ENCODE data around the gene GPI.
"Not testable (repeated sequence)": the region's sequence is repeated elsewhere in the genome, so short reads cannot be mapped to it uniquely, and the experiment has no call there.

GPI gene

DNA sequence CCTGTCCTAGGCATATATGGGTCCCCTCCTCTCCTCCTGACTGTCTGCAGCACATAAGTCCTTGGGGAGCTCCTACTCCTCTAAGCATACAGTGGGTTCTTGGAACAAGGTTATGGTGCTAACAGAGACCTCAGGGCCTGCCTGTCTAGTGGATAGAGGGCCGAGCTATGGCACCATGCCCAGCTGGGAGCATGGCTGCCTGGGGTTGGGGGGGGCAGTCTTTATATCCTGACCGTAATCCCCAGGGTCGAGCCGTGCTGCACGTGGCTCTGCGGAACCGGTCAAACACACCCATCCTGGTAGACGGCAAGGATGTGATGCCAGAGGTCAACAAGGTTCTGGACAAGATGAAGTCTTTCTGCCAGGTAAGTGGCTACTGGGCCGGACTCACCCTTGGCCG lies 3.3 kb downstream of the GPI start:
- DNase-seq = no peak

DNA sequence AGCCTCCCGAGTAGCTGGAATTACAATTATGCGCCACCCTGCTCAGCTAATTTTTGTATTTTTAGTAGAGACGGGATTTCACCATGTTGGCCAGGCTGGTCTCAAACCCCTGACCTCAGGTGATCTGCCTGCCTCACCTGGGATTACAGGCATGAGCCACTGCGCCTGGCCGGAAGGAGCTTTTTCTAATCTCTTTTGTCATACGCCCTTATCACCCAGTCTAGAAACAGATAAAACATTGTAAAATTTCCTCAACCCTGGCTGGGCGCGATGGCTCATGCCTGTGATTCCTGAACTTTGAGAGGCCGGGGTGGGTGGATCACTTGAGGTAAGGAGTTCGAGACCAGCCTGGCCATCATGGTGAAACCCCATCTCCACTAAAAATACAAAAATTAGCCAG lies 4.2 kb downstream of the GPI start:
- DNase-seq = not testable (repeated sequence)

- no peak for DNase-seq
Measured at GRCh38 chr19:34370117-34370516, 5.1 kb downstream of the GPI start.

DNA sequence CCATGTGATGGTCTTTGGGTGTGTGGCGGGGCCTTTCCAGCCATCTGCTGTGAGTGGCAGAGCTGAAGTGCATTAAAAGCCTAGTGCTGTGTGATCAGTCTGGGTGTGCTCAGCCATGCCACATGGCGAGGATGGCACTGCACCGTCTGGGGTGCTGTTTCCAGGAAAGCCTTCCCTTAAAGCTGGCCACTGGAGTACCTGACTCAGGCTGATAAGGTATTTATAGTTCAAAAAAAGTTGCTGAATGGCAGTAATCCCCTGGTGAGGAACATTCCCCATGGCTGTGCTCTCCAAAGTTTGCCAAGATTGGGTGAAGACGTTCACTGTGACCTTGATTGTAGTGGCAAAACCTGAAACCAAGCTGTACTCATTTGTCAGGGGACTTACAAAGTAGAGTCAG lies 6.0 kb downstream of the GPI start:
- no peak for DNase-seq

GRCh38 chr19:34373601-34374288 lies 8.7 kb downstream of the GPI start:
- DNase-seq = no peak

DNA sequence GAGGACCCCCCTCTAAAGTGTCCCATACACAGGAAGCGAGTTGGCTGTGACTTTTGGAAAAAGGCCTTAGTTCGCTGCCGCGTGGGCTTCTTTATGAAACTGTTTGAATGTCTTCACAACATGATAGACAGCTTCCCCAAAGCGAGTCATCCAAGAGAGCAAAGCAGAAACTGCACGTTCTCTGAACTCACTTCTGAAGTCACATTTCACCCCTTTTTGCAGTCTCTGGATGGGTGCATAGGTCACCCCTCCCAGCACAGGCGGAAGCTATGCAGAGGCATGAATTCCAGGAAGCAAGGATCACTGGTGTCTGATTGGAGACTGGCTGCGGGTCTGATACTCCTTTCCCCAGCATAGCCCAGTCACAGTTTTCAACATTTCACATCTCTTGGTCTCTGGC lies 10.6 kb downstream of the GPI start:
- DNase-seq = no peak

GRCh38 chr19:34380639-34381241 lies 15.7 kb downstream of the GPI start:
- DNase-seq = no peak

DNA sequence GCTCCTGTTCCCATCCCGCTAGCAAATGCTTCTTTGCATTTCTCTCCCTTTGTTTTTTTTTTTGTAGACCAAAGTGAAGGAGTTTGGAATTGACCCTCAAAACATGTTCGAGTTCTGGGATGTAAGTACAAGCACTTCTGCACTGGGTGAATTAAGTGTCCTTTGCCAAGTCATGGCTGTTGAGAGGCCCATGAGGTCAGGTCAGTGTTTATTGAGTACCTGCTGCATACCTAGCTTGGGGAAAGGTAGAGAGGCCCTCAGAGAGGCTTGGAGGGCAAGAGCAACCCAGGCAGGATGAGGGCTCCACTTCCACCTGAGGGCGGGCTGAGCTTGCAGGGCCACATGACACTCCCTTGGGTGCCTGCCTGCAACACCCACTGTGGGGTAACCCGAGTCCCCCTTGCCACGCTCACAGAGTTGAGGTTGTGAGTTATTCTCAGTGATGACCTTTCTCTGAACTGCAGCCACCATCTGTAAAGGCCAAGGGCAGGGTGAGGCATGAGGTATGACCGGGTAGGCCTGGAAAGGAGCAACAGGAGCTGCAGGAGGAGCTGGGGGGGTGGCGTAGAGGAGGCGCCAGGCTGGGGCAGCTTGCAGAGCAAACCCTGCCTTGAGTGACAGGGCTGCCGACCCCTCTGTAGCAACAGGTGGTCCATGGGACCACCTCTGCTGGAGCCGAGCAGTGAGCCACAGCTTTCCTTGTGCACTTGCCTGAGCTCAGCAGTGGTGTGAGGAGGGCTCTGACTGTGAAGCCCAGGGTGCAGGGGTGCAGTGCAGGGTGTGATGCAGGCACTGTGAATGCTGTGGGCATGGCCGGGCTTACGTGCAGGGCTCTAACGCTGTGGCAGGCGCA lies 16.6 kb downstream of the GPI start:
- DNase-seq = no peak

GRCh38 chr19:34382471-34382870 lies 17.5 kb downstream of the GPI start:
- no peak for DNase-seq

GRCh38 chr19:34383599-34383998 lies 18.6 kb downstream of the GPI start:
- no peak for DNase-seq

DNA sequence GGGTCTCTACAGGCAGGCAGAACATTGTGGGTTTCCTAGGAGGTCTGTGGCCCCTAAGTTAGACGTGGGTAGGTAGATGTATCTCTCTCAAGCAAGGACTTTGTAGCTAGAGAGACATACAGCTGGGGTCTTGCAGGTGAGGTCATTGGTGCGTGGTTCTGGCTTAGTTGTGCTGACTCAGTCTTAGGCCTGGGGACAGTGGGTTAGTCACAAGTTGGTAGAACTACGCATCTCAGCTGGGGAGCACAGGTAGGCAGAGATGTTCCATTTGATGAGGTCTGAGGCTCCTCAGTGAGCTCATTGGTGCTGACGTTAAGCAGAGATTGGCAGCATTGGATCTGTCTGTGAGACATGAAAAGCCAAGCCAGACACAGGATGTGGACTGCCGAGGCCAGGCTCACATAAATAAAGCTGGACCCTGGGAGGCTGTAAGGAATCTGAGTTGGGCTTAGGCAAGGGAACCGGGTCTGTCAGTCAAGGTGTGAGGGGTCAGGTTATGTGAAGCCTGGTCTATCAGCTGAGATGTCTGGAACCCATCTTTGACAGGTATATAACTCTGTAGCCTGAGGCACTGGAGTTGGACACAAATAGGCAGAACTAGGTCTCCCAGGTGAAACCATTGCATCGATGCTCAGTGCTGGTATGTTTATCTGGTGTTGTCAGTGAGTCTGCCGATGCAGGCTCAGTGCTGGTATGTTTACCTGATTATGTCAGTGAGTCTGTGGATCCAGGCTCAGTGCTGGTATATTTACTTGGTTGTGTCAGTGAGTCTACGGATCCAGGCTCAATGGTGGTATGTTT lies 21.8 kb downstream of the GPI start:
- DNase-seq = no peak

DNA sequence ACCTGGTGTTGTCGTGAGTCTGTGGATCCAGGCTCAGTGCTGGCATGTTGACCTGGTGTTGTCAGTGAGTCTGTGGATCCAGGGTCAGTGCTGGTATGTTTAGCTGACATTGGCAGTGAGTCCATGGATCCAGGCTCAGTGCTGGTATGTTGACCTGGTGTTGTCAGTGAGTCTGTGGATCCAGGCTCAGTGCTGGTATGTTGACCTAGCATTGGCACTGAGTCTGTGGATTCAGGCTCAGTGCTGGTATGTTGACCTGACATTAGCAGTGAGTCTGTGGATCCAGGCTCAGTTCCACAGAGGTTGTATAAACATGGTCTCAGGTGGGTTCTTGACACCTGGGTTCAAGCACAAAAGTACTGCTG lies 22.4 kb downstream of the GPI start:
- DNase-seq = no peak

GRCh38 chr19:34388745-34389144 lies 23.7 kb downstream of the GPI start:
- DNase-seq = not testable (repeated sequence)

- no peak for DNase-seq
Measured at GRCh38 chr19:34391813-34392212, 26.8 kb downstream of the GPI start.

DNA sequence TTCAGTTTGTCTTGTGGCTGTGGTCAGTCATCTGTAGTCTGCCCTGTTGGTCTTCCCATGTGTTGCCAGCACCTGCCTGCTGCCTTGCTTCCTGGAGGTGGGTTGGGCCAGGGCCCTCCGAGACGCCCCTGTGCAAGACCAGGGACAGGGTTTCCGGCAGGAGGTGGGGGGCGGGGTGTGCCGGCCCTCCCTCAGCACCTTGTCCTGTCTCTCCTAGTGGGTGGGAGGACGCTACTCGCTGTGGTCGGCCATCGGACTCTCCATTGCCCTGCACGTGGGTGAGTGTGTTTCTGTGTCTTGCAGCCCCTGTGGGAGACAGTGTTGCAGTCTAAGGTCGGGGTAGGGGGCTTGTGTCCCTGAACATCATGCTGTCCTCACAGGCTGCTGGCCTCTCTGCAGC lies 28.0 kb downstream of the GPI start:
- DNase-seq = no peak

GRCh38 chr19:34393629-34394028 lies 28.6 kb downstream of the GPI start:
- DNase-seq = no peak

GRCh38 chr19:34397853-34398252 lies 32.9 kb downstream of the GPI start:
- DNase-seq = no peak

DNA sequence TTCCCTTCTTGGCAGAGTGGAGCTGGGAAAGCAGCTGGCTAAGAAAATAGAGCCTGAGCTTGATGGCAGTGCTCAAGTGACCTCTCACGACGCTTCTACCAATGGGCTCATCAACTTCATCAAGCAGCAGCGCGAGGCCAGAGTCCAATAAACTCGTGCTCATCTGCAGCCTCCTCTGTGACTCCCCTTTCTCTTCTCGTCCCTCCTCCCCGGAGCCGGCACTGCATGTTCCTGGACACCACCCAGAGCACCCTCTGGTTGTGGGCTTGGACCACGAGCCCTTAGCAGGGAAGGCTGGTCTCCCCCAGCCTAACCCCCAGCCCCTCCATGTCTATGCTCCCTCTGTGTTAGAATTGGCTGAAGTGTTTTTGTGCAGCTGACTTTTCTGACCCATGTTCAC lies 34.9 kb downstream of the GPI start:
- DNase-seq = no peak

- not testable (repeated sequence) for DNase-seq
Measured at GRCh38 chr19:34400844-34401243, 35.8 kb downstream of the GPI start.

- no peak for DNase-seq
Measured at GRCh38 chr19:34402074-34402600, 37.1 kb downstream of the GPI start.

- DNase-seq = no peak
Measured at GRCh38 chr19:34403784-34404108, 38.8 kb downstream of the GPI start.

- DNase-seq = peak; percentile 97
Measured at GRCh38 chr19:34404109-34404909, 39.3 kb downstream of the GPI start, which contains the start of gene PDCD2L. TSS of gene PDCD2L (plus strand) at chr19:34404399. CDS start at chr19:34404431, 32 bp downstream.
